Nephron (organoid): ENCODE data around the gene TRIM41.
"Not testable (repeated sequence)": the region's sequence is repeated elsewhere in the genome, so short reads cannot be mapped to it uniquely, and the experiment has no call there.

ENCODE experiments used
- H3K27ac Mint-ChIP-seq, 3 experiments: 2 replicates each; pipeline ENCODE4 v1.8.0; 2020; ENCODE audit warnings: mixed read lengths in 3 of 3, mild to moderate bottlenecking in 2 of 3, moderate library complexity in 1 of 3
- H3K27me3 Mint-ChIP-seq: 2 replicates; pipeline ENCODE4 v1.8.0; 2021; ENCODE audit warnings: low read depth, mild to moderate bottlenecking, moderate library complexity, mixed read lengths
- H3K36me3 Mint-ChIP-seq: 2 replicates; pipeline ENCODE4 v1.8.0; 2020; ENCODE audit warnings: low read depth, mixed read lengths
- H3K4me1 Mint-ChIP-seq: 2 replicates; pipeline ENCODE4 v1.8.0; 2020; ENCODE audit warnings: mixed read lengths
- H3K4me3 Mint-ChIP-seq, 3 experiments: 2 replicates each; pipeline ENCODE4 v1.8.0; 2020; ENCODE audit warnings: mild to moderate bottlenecking in 3 of 3, mixed read lengths in 3 of 3, moderate library complexity in 2 of 3
- H3K9me3 Mint-ChIP-seq: 2 replicates; pipeline ENCODE4 v1.8.0; 2020; ENCODE audit warnings: mixed read lengths
- CTCF ChIP-seq, 3 experiments: fragments of 200-600 bp; sonication (generic); IDR thresholded peaks; one replicate each; pipeline ENCODE4 v1.5.0; 2021; ENCODE audit warnings: antibody characterized with exemption in 3 of 3; ENCODE audit not compliant: unreplicated experiment in 3 of 3

Gene TRIM41

GRCh38 chr5:181281077-181281983, 58.2 kb downstream of the TRIM41 start:
- no peaks in the 10 kb centered on the region for H3K9me3 Mint-ChIP-seq
- H3K27ac Mint-ChIP-seq = no peak overlapping the region
- no peaks in the 10 kb centered on the region for H3K27me3 Mint-ChIP-seq
- no peak overlapping the region for H3K4me3 Mint-ChIP-seq
- H3K36me3 Mint-ChIP-seq = peaks cover 4% of the 10 kb centered on the region
- H3K4me1 Mint-ChIP-seq = peaks cover 10% of the 10 kb centered on the region
- TF ChIP-seq CTCF (IDR thresholded peaks at IDR 0.05; ENCODE audit: unreplicated experiment in 3 of 3) = no peak

GRCh38 chr5:181281984-181282316, 58.9 kb downstream of the TRIM41 start:
- H3K27ac Mint-ChIP-seq = no peak overlapping the region
- TF ChIP-seq CTCF (IDR thresholded peaks at IDR 0.05; ENCODE audit: unreplicated experiment in 3 of 3) = no peak
- no peak overlapping the region for H3K4me3 Mint-ChIP-seq

GRCh38 chr5:181282415-181282814, 59.3 kb downstream of the TRIM41 start:
- not testable (repeated sequence) for H3K27me3 Mint-ChIP-seq, H3K27ac Mint-ChIP-seq, H3K9me3 Mint-ChIP-seq, H3K4me3 Mint-ChIP-seq
- Mint-ChIP-seq H3K4me1 (peaks cover 10% of the 10 kb centered on the region), H3K36me3 (peaks cover 14% of the 10 kb centered on the region)

More at GRCh38 chr5:181281984-181282316, 58.9 kb downstream of the TRIM41 start:
- no peaks in the 10 kb centered on the region for H3K9me3 Mint-ChIP-seq
- H3K36me3 Mint-ChIP-seq = peaks cover 9% of the 10 kb centered on the region
- H3K4me1 Mint-ChIP-seq = peaks cover 10% of the 10 kb centered on the region
- H3K27me3 Mint-ChIP-seq = no peaks in the 10 kb centered on the region

GRCh38 chr5:181282874-181283273, 59.8 kb downstream of the TRIM41 start:
- Mint-ChIP-seq H3K4me1 (peaks cover 10% of the 10 kb centered on the region), H3K27me3 (no peaks in the 10 kb centered on the region), H3K9me3 (no peaks in the 10 kb centered on the region), H3K27ac (no peak overlapping the region), H3K4me3 (peak overlapping the region in 1 of 3 experiments; percentile 86), H3K36me3 (peaks cover 19% of the 10 kb centered on the region)
- TF ChIP-seq CTCF (IDR thresholded peaks at IDR 0.05; ENCODE audit: unreplicated experiment in 3 of 3) = no peak

- H3K9me3 Mint-ChIP-seq = no peaks in the 10 kb centered on the region
- no peak overlapping the region for H3K27ac Mint-ChIP-seq
- H3K4me3 Mint-ChIP-seq = peak overlapping the region in 1 of 3 experiments; percentile 86
- H3K27me3 Mint-ChIP-seq = no peaks in the 10 kb centered on the region
- H3K36me3 Mint-ChIP-seq = peaks cover 23% of the 10 kb centered on the region
- no peak for TF ChIP-seq CTCF (IDR thresholded peaks at IDR 0.05; ENCODE audit: unreplicated experiment in 3 of 3)
- H3K4me1 Mint-ChIP-seq = peaks cover 10% of the 10 kb centered on the region
These were observed 60.3 kb downstream of the TRIM41 start for GRCh38 chr5:181283347-181283746.

- Mint-ChIP-seq H3K36me3 (peaks cover 24% of the 10 kb centered on the region), H3K27ac (peak overlapping the region in 2 of 3 experiments; percentile 31 to 78), H3K4me3 (peak overlapping the region in 2 of 3 experiments; percentile 86 to 90), H3K4me1 (peaks cover 10% of the 10 kb centered on the region)
- not testable (repeated sequence) for H3K9me3 Mint-ChIP-seq, H3K27me3 Mint-ChIP-seq
- TF ChIP-seq CTCF (IDR thresholded peaks at IDR 0.05; ENCODE audit: unreplicated experiment in 3 of 3) = peak; percentile 23 to 37 (median 35)
These were observed 61.0 kb downstream of the TRIM41 start for GRCh38 chr5:181283841-181284755.
